MM.1S (cell line): Measurements from ENCODE around the gene SLC26A6.

ENCODE experiments used
- EZH2 ChIP-seq: fragments of 300-600 bp; sonication (generic); optimal IDR thresholded peaks from 2 replicates; pipeline ENCODE3; 2017; ENCODE audit warnings: low read depth, mild to moderate bottlenecking, antibody characterized with exemption, low read length, mixed read lengths
- TF ChIP-seq, protein P1 (sequence below): fragments of 300-600 bp; sonication (generic); IDR thresholded peaks from 2 replicates; pipeline ENCODE4 v1.5.1; 2016; ENCODE audit warnings: antibody characterized with exemption, low read length, mixed read lengths

DNA sequence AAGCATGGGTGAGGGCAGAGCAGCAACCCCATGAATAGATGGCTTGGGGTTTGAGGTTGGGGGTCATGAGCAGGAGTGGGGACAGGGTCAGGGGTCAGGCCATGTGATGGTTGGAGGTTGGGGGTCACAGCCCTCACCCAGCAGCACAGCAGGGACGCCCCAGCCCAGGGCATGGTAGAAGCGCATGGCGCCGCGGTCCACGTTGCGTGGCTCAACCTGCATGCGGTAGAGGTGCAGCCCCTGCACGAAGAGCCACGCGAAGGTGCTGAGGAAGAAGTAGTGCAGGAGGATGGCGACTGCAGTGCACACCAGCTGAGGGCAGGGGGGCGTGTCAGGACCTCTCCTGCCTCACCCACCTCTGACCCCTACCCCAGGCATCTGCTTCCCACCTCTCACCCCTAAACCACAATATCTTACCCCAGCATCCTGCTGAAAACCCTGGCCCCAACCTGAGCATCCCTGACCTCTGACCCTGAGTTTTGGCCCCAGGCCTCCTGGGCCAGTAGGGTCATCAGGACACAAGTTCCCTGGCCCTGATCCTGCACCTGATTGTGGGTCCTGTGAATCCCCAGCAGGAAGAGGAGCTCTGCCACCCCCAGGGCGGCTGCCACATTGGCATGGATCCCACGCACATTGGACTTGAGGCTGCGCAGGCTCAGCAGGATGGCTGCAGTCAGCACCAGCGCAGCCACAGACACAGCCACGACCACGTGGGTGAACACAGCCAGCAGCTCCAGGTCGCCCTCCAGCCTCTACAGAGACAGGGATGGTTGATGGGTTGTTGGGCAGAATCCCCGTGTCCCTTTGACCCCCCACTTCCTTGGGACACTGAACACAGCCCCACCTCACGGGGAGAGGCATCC lies 9.9 kb upstream of the SLC26A6 start:
- TF ChIP-seq, protein P1, sequence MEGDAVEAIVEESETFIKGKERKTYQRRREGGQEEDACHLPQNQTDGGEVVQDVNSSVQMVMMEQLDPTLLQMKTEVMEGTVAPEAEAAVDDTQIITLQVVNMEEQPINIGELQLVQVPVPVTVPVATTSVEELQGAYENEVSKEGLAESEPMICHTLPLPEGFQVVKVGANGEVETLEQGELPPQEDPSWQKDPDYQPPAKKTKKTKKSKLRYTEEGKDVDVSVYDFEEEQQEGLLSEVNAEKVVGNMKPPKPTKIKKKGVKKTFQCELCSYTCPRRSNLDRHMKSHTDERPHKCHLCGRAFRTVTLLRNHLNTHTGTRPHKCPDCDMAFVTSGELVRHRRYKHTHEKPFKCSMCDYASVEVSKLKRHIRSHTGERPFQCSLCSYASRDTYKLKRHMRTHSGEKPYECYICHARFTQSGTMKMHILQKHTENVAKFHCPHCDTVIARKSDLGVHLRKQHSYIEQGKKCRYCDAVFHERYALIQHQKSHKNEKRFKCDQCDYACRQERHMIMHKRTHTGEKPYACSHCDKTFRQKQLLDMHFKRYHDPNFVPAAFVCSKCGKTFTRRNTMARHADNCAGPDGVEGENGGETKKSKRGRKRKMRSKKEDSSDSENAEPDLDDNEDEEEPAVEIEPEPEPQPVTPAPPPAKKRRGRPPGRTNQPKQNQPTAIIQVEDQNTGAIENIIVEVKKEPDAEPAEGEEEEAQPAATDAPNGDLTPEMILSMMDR: no peak
- no peak for TF ChIP-seq EZH2
